ENCODE results near the gene TEAD1.

Gene TEAD1

GRCh38 chr11:12845739-12846358 is 171.6 kb downstream of the TEAD1 start:
- DNase-seq = no peak

- DNase-seq = no peak
These were observed 172.8 kb downstream of the TEAD1 start for GRCh38 chr11:12846786-12847615.

- DNase-seq = no peak
These were observed 174.2 kb downstream of the TEAD1 start for GRCh38 chr11:12848413-12848812.

- DNase-seq = no peak
These were observed 179.1 kb downstream of the TEAD1 start for GRCh38 chr11:12853325-12853651.

- DNase-seq = no peak
These were observed 179.6 kb downstream of the TEAD1 start for GRCh38 chr11:12853652-12854296.

- DNase-seq = no peak
These were observed 180.1 kb downstream of the TEAD1 start for GRCh38 chr11:12854297-12854661.

- no peak for DNase-seq
These were observed 180.6 kb downstream of the TEAD1 start for GRCh38 chr11:12854829-12855228.

- DNase-seq = no peak
These were observed 182.1 kb downstream of the TEAD1 start for GRCh38 chr11:12856338-12856737.

- no peak for DNase-seq
These were observed 183.4 kb downstream of the TEAD1 start for GRCh38 chr11:12857572-12857971.

GRCh38 chr11:12859872-12860657 is 185.8 kb downstream of the TEAD1 start:
- DNase-seq = no peak

- no peak for DNase-seq
These were observed 186.6 kb downstream of the TEAD1 start for GRCh38 chr11:12860827-12861226.

- no peak for DNase-seq
These were observed 188.7 kb downstream of the TEAD1 start for GRCh38 chr11:12862696-12863469.

GRCh38 chr11:12863605-12864121 is 189.4 kb downstream of the TEAD1 start:
- DNase-seq = no peak

- no peak for DNase-seq
These were observed 190.3 kb downstream of the TEAD1 start for GRCh38 chr11:12864316-12865156.

GRCh38 chr11:12865863-12866595 is 191.8 kb downstream of the TEAD1 start:
- DNase-seq = no peak

- DNase-seq = no peak
These were observed 193.3 kb downstream of the TEAD1 start for GRCh38 chr11:12867531-12867930.

GRCh38 chr11:12868315-12869073 is 194.3 kb downstream of the TEAD1 start:
- no peak for DNase-seq

- no peak for DNase-seq
These were observed 197.0 kb downstream of the TEAD1 start for GRCh38 chr11:12871241-12871640.

- no peak for DNase-seq
These were observed 197.6 kb downstream of the TEAD1 start for GRCh38 chr11:12871788-12872321.

- DNase-seq = no peak
These were observed 202.1 kb downstream of the TEAD1 start for GRCh38 chr11:12876340-12876739.
